Ovary (tissue), 10 donors: ENCODE measurements around the gene SYTL3. TPM values are rescaled to one million over a fixed set of nuclear protein-coding genes. Genes with fewer than 3 reads are reported as not detected.
"Not testable (repeated sequence)": the region's sequence is repeated elsewhere in the genome, so short reads cannot be mapped to it uniquely, and the experiment has no call there.

ENCODE experiments used
- DNase-seq, 5 donors: peaks; one replicate each; pipeline ENCODE4 v3.0.0-alpha.2; 2019 to 2020
- H3K27ac ChIP-seq, 2 donors: fragments of 200-600 bp; one replicate each; pipeline versions ENCODE4 v1.5.1 to v1.8.0; 2019 to 2022
- H3K27me3 ChIP-seq: fragments of 200-600 bp; one replicate; pipeline ENCODE4 v1.8.0; 2022
- H3K36me3 ChIP-seq: fragments of 200-600 bp; sonication (generic); one replicate; pipeline ENCODE4 v1.5.1; 2019
- H3K4me1 ChIP-seq: one replicate; pipeline ENCODE4 v1.8.1; 2013; ENCODE audit warnings: mild to moderate bottlenecking, moderate library complexity; ENCODE audit not compliant: insufficient read depth
- H3K4me3 ChIP-seq: fragments of 200-600 bp; sonication (generic); one replicate; pipeline ENCODE4 v1.5.1; 2017
- H3K9me3 ChIP-seq, 2 donors: fragments of 200-600 bp in 1 of 2; sonication (generic) in 1 of 2; one replicate each; pipeline versions ENCODE4 v1.5.1 to v1.8.1; 2013 to 2019; ENCODE audit warnings: mild to moderate bottlenecking in 1 of 2, moderate library complexity in 1 of 2
- CTCF ChIP-seq, 3 donors: fragments of 450-650 bp in 2 of 3; fragments of 200-600 bp in 1 of 3; IDR thresholded peaks; one replicate each; pipeline versions ENCODE4 v1.5.1 to v1.8.0; 2016 to 2022; ENCODE audit warnings: antibody characterized with exemption in 3 of 3, mild to moderate bottlenecking in 1 of 3
- EP300 ChIP-seq: sonication (generic); formaldehyde crosslinking; IDR thresholded peaks from one replicate; pipeline ENCODE4 v1.6.1; 2017; ENCODE audit warnings: antibody characterized with exemption
- POLR2A ChIP-seq: fragments of 450-650 bp; IDR thresholded peaks from one replicate; pipeline ENCODE4 v1.6.1; 2017; ENCODE audit warnings: antibody characterized with exemption, mild to moderate bottlenecking, moderate library complexity
- WGBS, 3 donors: extraction: QIAGEN DNeasy Blood & Tissue Kit in 1 of 3; methylation state at CpG; one replicate each; pipeline versions ENCODE4 v1.1.5 to v1.1.7; 2013 to 2017; 5-methylcytosine and 5-hydroxymethylcytosine counted together
- intact Hi-C, 4 donors: fragments of 100-400 bp; cut with DNase I; formaldehyde crosslinking; loops; one replicate each; pipeline versions ENCODE4 v1.11.0 to v1.15.1; 2022 to 2023
- long read RNA-seq, 3 donors: library from polyadenylated mRNA in 2 of 3; unstranded in 2 of 3; transcript quantifications; one replicate each; pipeline ENCODE4 v2.0.0 and lab custom pipeline, GENCODE V29; 2021 to 2026
- polyA plus RNA-seq, 2 donors: library from polyadenylated mRNA; stranded (reverse); fragments of 200-250 nt in 1 of 2; fragments of 350-450 nt in 1 of 2; fragmentation: Illumina TruSeq in 1 of 2; extraction: RNeasy Lipid Tissue Mini Kit (QIAGEN cat#74804) in 1 of 2; gene quantifications; one replicate each; pipeline ENCODE4 v1.2.3, GENCODE V29; 2013 to 2014
- total RNA-seq, 7 donors: library from RNA; depleted of rRNA in 2 of 7; stranded (reverse); fragments of >200 nt in 2 of 7; fragmentation: NEBNext Ultra II Directional in 3 of 7; extraction: Animal tissue kit (Norgen Biotek cat#: 25700) in 3 of 7; gene quantifications; one replicate each; pipeline versions ENCODE4 v1.1.0 to v1.2.4, GENCODE V29; 2016 to 2023
- donor health status: DM: no; HTN: no; CAD: no; lungs with moderate emphysema.
- donor health status: DM: no; HTN: no; CAD: no.
- donor health status: Bipolar disorder and iron deficiency.
- donor health status: DM: yes; HTN: yes; CAD: no.
- donor health status: DM: no; HTN: no; CAD: no.
- donor health status: DM: yes; HTN: yes; CAD: no.

The SYTL3 gene
- 1 to 10 TPM; 1.7 to 7.8 (median 2.5) TPM for total RNA-seq
- polyA plus RNA-seq = 1 to 10 TPM; 1.9 to 3.3 TPM
- long read RNA-seq, donor 1, partial matches to known transcripts = 4 of 19 reads
- long read RNA-seq, donor 1, other reads (novel, unspliced or antisense) = 11 of 19 reads
- long read RNA-seq, donor 2 = 0 reads
- long read RNA-seq, donor 3, partial matches to known transcripts = 2 of 5 reads
- long read RNA-seq, donor 3, other reads (novel, unspliced or antisense) = 3 of 5 reads

- DNase-seq = peak in 2 of 5 donors; percentile 5 to 34
- no peaks in the 10 kb centered on the region for H3K36me3 ChIP-seq
- TF ChIP-seq POLR2A = no peak
- TF ChIP-seq CTCF (IDR thresholded peaks at IDR 0.05) = no peak
- TF ChIP-seq EP300 = no peak
- H3K4me3 ChIP-seq = no peak within 1 kb of the TSS
- H3K27ac ChIP-seq = no peak within 1 kb of the TSS
- WGBS, 3 donors = 60 to 66% (median 64%) methylated on average over 15 of the region's 15 CpGs
- no peaks in the 10 kb centered on the region for H3K27me3 ChIP-seq
- intact Hi-C loops = no loop called here
- H3K4me1 ChIP-seq = peaks cover 7% of the 10 kb centered on the region
- H3K9me3 ChIP-seq = no peaks in the 10 kb centered on the region
Measured at GRCh38 chr6:158649289-158650143, at the start of gene SYTL3. TSS of gene SYTL3 (plus strand) at chr6:158650054. CDS start at chr6:158663269, 13,215 bp downstream.

- H3K27me3 ChIP-seq = no peaks in the 10 kb centered on the region
- TF ChIP-seq POLR2A = no peak
- H3K27ac ChIP-seq = no peak overlapping the region
- H3K36me3 ChIP-seq = no peaks in the 10 kb centered on the region
- H3K9me3 ChIP-seq = no peaks in the 10 kb centered on the region
- WGBS, 3 donors = 82% methylated on average over 15 of the region's 15 CpGs
- H3K4me1 ChIP-seq = no peaks in the 10 kb centered on the region
- DNase-seq = no peak
- intact Hi-C loops = loop anchor here (10.0 kb wide), 2 partner anchors 81 to 379 kb away; no protein-coding TSS in a partner anchor
- H3K4me3 ChIP-seq = no peak overlapping the region
Measured at GRCh38 chr6:158603261-158604047, 46.4 kb upstream of the SYTL3 start.

- H3K27me3 ChIP-seq = no peaks in the 10 kb centered on the region
- no peaks in the 10 kb centered on the region for H3K9me3 ChIP-seq
- intact Hi-C loops = loop anchor here (10.0 kb wide), 2 partner anchors 81 to 379 kb away; no protein-coding TSS in a partner anchor
- no peaks in the 10 kb centered on the region for H3K4me1 ChIP-seq
- no peak for TF ChIP-seq EP300
- TF ChIP-seq POLR2A = no peak
- TF ChIP-seq CTCF (IDR thresholded peaks at IDR 0.05) = no peak
- H3K36me3 ChIP-seq = no peaks in the 10 kb centered on the region
- DNase-seq = no peak
- no peak overlapping the region for H3K27ac ChIP-seq
- H3K4me3 ChIP-seq = no peak overlapping the region
- 85 to 92% (median 92%) methylated on average over 6 of the region's 6 CpGs for WGBS, 3 donors
Measured at GRCh38 chr6:158604048-158604406, 45.8 kb upstream of the SYTL3 start.

- intact Hi-C loops = loop anchor here (5.0 to 10.0 kb wide), 3 partner anchors 79 to 388 kb away; no protein-coding TSS in a partner anchor
- DNase-seq = peak in 4 of 5 donors; percentile 50 to 72 (median 64)
- Histone ChIP-seq H3K4me1 (peaks cover 2% of the 10 kb centered on the region), H3K9me3 (no peaks in the 10 kb centered on the region), H3K27me3 (no peaks in the 10 kb centered on the region), H3K27ac (no peak overlapping the region), H3K4me3 (no peak overlapping the region), H3K36me3 (no peaks in the 10 kb centered on the region)
- 27 to 31% (median 30%) methylated on average over 13 of the region's 13 CpGs for WGBS, 3 donors
- TF ChIP-seq EP300 (no peak), POLR2A (no peak), CTCF (IDR thresholded peaks at IDR 0.05) (peak; percentile 61 to 67 (median 65))
Measured at GRCh38 chr6:158605266-158605878, 44.5 kb upstream of the SYTL3 start.

- H3K4me3 ChIP-seq, H3K9me3 ChIP-seq, H3K4me1 ChIP-seq, H3K27ac ChIP-seq, DNase-seq, H3K36me3 ChIP-seq, H3K27me3 ChIP-seq: not testable (repeated sequence)
- intact Hi-C loops = loop anchor here (5.0 to 10.0 kb wide), 3 partner anchors 79 to 389 kb away; no protein-coding TSS in a partner anchor
- WGBS, 3 donors = 84 to 96% (median 96%) methylated on average over 15 of the region's 15 CpGs
Measured at GRCh38 chr6:158606011-158606410, 43.8 kb upstream of the SYTL3 start.
